SK-N-SH (cell line): ENCODE measurements around the gene EMP2. TPM values are rescaled to one million over a fixed set of nuclear protein-coding genes. Genes with fewer than 3 reads are reported as not detected.

ENCODE experiments used
- polyA plus RNA-seq, 3 experiments: library from polyadenylated mRNA; depleted of rRNA; stranded (reverse); fragments of >200 nt; gene quantifications; 2 replicates each; pipeline ENCODE4 v1.2.3, GENCODE V29; 2012
- small RNA-seq, 7 experiments: library from RNA; depleted of rRNA; stranded (forward); fragments of <200 nt; gene quantifications; one replicate each; pipeline ENCODE3, GENCODE V24; 2012

Gene EMP2
- polyA plus RNA-seq, 1 of the 3 experiments (the other 2 are of a cell fraction) = 4.3 TPM

Small RNAs within 50 kb of the gene (small RNA-seq; reads per million reads assigned to genes)
- gene RNU6-633P = 0 reads per million in 7 experiments

Other genes with a start within 250 kb of the EMP2 start
- 0.28 and 0.35 TPM in 2 replicates for gene ATF7IP2, start 194.5 kb downstream of the EMP2 start, polyA plus RNA-seq (2012; rRNA removed)
- not detected in 2 replicates for gene TEKT5, start 114.3 kb upstream of the EMP2 start, polyA plus RNA-seq (2012; rRNA removed)
- 40.7 and 49.8 TPM in 2 replicates for gene NUBP1, start 163.2 kb upstream of the EMP2 start, polyA plus RNA-seq (2012; rRNA removed)
- 0.24 and 0.35 TPM in 2 replicates for gene TVP23A, start 238.2 kb upstream of the EMP2 start, polyA plus RNA-seq (2012; rRNA removed)